ENCODE results near the gene CHRNB4.

DNA sequence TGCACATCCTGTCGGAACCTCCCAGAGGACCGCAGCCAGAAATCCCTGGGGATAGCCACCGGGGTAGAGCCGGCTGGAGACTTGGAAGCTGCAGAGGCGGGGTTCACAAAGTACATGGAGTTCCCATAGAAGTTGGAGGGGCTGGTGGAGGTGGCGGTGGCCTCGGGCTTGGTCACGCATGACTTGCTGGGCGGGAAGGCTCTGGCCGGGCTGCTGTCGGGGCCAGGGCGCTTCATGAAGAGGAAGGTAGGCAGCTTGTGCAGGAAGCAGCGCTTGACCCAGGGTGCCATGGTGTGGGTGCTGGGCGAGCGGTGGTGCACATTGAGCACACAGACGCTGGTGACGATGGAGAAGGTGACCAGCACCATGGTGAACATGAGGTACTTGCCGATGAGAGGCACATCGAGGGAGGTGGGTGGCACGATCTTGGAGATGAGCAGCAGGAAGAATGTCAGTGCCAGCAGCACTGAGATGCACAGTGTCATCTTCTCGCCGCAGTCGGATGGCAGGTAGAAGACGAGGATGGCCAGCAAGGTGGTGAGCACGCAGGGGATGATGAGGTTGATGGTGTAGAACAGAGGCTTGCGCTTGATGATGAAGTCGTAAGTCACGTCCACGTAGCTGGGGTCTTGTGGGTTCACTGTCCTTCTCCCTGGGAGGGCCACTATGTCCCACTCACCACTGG lies 11.8 kb downstream of the CHRNB4 start:
- TF ChIP-seq, protein P1, sequence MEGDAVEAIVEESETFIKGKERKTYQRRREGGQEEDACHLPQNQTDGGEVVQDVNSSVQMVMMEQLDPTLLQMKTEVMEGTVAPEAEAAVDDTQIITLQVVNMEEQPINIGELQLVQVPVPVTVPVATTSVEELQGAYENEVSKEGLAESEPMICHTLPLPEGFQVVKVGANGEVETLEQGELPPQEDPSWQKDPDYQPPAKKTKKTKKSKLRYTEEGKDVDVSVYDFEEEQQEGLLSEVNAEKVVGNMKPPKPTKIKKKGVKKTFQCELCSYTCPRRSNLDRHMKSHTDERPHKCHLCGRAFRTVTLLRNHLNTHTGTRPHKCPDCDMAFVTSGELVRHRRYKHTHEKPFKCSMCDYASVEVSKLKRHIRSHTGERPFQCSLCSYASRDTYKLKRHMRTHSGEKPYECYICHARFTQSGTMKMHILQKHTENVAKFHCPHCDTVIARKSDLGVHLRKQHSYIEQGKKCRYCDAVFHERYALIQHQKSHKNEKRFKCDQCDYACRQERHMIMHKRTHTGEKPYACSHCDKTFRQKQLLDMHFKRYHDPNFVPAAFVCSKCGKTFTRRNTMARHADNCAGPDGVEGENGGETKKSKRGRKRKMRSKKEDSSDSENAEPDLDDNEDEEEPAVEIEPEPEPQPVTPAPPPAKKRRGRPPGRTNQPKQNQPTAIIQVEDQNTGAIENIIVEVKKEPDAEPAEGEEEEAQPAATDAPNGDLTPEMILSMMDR (IDR thresholded peaks at IDR 0.05), result no peak
- no peak for TF ChIP-seq POLR2AphosphoS5 (IDR thresholded peaks at IDR 0.05)
